ENCODE data around the gene ALDH1L1. TPM values are rescaled to one million over a fixed set of nuclear protein-coding genes. Genes with fewer than 3 reads are reported as not detected.

Gene ALDH1L1
- total and polyA plus RNA-seq, 8 donors, result 0.39 to 1.8 (median 0.51) TPM

- no peaks in the 10 kb centered on the region for H3K27me3 ChIP-seq
- DNase-seq (no peak), ATAC-seq (no peak)
- no peak for TF ChIP-seq CTCF (IDR thresholded peaks at IDR 0.05)
- peaks cover 0 to 17% of the 10 kb centered on the region in 2 donors for H3K4me1 ChIP-seq
- peak overlapping the region; percentile 59 to 70 for H3K4me3 ChIP-seq
- H3K9me3 ChIP-seq, result no peaks in the 10 kb centered on the region
- H3K36me3 ChIP-seq, result no peaks in the 10 kb centered on the region
- intact Hi-C loops (cut with DNase I), result no loop called here
- H3K27ac ChIP-seq, result peak overlapping the region; percentile 71 to 84
These were observed 97.3 kb downstream of the ALDH1L1 start for GRCh38 chr3:126083138-126083445.

GRCh38 chr3:126082362-126083137, 97.8 kb downstream of the ALDH1L1 start:
- H3K27me3 ChIP-seq, result no peaks in the 10 kb centered on the region
- peak overlapping the region in 1 of 2 donors; percentile 59 for H3K4me3 ChIP-seq
- no peak for TF ChIP-seq CTCF (IDR thresholded peaks at IDR 0.05)
- no peaks in the 10 kb centered on the region for H3K9me3 ChIP-seq
- intact Hi-C loops (cut with DNase I), result no loop called here
- DNase-seq, result no peak
- no peak overlapping the region for H3K27ac ChIP-seq
- no peak for ATAC-seq
- H3K4me1 ChIP-seq, result peaks cover 0 to 17% of the 10 kb centered on the region in 2 donors
- H3K36me3 ChIP-seq, result no peaks in the 10 kb centered on the region

GRCh38 chr3:126081618-126082361, 98.6 kb downstream of the ALDH1L1 start:
- intact Hi-C loops (cut with DNase I), result no loop called here
- Histone ChIP-seq H3K27ac (no peak overlapping the region), H3K9me3 (no peaks in the 10 kb centered on the region), H3K27me3 (no peaks in the 10 kb centered on the region), H3K4me3 (no peak overlapping the region), H3K4me1 (peaks cover 0 to 17% of the 10 kb centered on the region in 2 donors), H3K36me3 (no peaks in the 10 kb centered on the region)
- ATAC-seq (no peak), DNase-seq (no peak)
- peak in 1 of 2 donors; percentile 14 for TF ChIP-seq CTCF (IDR thresholded peaks at IDR 0.05)

- Histone ChIP-seq H3K4me3 (no peak overlapping the region), H3K27ac (no peak overlapping the region), H3K4me1 (peaks cover 0 to 17% of the 10 kb centered on the region in 2 donors), H3K27me3 (no peaks in the 10 kb centered on the region), H3K36me3 (no peaks in the 10 kb centered on the region), H3K9me3 (no peaks in the 10 kb centered on the region)
- no peak for TF ChIP-seq CTCF (IDR thresholded peaks at IDR 0.05)
- no peak for ATAC-seq
- intact Hi-C loops (cut with DNase I), result no loop called here
- DNase-seq, result no peak
These were observed 99.4 kb downstream of the ALDH1L1 start for GRCh38 chr3:126080970-126081369.

- TF ChIP-seq CTCF (IDR thresholded peaks at IDR 0.05), result no peak
- ATAC-seq, result no peak
These were observed 101.5 kb downstream of the ALDH1L1 start for GRCh38 chr3:126078866-126079265.

More at GRCh38 chr3:126078866-126079265, 101.5 kb downstream of the ALDH1L1 start:
- Histone ChIP-seq H3K36me3 (no peaks in the 10 kb centered on the region), H3K27ac (no peak overlapping the region), H3K4me1 (peaks cover 0 to 8% of the 10 kb centered on the region in 2 donors), H3K27me3 (no peaks in the 10 kb centered on the region), H3K4me3 (no peak overlapping the region), H3K9me3 (peaks cover 0 to under 1% of the 10 kb centered on the region in 2 donors)
- intact Hi-C loops (cut with DNase I), result no loop called here
- no peak for DNase-seq
